Measurements from ENCODE around the gene TESK1.

The TESK1 gene, protein sequence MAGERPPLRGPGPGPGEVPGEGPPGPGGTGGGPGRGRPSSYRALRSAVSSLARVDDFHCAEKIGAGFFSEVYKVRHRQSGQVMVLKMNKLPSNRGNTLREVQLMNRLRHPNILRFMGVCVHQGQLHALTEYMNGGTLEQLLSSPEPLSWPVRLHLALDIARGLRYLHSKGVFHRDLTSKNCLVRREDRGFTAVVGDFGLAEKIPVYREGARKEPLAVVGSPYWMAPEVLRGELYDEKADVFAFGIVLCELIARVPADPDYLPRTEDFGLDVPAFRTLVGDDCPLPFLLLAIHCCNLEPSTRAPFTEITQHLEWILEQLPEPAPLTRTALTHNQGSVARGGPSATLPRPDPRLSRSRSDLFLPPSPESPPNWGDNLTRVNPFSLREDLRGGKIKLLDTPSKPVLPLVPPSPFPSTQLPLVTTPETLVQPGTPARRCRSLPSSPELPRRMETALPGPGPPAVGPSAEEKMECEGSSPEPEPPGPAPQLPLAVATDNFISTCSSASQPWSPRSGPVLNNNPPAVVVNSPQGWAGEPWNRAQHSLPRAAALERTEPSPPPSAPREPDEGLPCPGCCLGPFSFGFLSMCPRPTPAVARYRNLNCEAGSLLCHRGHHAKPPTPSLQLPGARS

DNA sequence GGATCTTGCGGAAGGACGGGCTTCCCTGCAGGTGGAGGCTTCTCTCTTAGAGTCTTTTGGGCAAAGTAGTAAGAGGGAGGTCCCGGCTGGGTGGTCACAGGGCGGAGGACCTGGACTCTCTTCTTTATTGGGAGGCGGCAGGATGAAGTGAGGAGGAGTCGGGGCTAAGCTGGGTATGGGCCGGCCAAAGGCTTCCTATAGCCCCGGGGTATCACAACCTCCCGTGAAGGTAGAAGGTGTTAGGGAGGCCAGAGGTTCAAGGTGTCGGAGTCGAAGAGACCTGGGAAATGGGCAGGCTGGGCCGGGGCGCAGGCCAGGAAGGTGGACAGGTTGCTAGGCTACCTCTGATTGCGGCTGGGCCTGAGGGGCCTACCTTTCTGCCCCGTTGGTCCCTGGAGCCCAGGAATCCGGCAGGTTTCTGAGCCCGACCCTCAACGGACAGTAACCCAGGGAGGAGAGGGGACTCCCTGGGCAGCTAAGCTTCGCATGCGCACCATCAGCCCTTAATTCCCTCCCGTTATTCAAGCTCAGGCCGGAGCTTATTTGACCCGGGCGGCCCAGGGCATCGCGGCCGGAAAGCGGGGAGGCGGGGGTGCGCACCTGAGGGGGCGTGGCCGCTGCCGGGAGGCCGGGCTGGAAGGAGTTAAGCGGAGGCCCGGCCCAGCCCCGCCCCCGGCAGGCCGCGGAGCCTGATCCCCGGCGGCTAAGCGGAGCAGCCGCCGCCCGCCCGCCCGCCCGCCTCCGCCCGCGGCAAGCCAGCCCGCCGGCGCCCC is at the start of gene TESK1:
TESK1 (plus strand) TSS at position 685 of the 773 bp plus-strand sequence. CDS start 358 bp downstream, outside the sequence.
- DNase-seq (ENCODE audit: low spot score) = peak; percentile 36

DNA sequence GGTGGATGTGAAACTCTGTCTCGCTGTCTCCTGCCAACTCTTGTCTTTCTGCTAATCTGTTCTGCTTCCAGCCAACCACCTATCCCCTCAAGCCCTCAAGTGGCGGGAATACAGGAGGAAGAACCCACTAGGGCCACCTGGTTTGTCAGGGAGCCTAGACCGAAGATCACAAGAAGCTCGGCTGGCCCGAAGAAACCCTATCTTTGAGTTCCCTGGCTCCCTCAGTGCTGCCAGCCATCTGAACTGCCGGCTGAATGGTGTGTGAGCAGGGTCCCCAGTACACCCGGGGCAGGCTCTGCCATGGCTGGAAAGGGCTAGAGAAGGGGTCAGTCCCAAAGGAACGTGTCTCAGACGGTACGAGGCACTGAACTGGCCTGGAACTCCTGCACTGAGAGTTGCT is 49.2 kb upstream of the TESK1 start:
- no peak for DNase-seq (ENCODE audit: low spot score)

DNA sequence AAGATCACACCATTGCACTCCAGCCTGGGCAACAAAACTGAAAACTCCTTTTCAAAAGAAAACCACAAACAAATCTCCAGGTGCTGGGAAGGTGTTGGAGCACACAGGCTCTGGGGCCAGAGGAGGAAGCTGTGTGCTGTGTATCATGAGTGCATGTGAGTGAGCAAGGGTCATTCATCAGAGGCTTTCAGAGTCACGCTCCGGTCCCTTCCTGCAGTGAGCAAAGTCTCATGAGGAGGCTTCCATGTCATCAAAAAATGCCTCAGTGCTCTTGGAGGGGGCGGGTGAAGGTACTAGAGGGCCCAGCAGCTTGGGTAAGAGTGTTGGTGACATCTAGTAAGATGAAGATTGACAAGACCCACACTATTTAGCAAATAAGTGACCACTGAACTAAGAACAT is 48.3 kb upstream of the TESK1 start:
- DNase-seq (ENCODE audit: low spot score) = no peak

DNA sequence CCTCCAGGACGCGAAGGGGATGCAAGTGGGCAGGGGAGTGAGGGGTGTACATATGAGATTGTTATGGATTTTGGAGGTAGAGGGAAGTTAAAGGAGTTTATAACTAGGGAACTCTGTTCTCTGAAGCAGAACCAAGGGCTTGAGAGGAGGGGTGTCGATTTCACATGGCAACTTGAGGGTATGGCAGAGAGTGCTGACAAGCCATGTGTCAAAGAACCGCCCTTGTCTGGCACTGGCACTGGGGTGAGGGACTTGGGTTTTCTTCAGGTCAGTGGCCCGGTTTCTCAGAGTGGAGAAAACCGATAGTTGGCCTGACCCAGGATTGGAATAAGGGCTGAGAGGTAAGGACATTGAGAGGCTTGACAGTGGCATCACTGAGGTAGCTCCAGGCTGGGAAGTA is 47.7 kb upstream of the TESK1 start:
- no peak for DNase-seq (ENCODE audit: low spot score)

DNA sequence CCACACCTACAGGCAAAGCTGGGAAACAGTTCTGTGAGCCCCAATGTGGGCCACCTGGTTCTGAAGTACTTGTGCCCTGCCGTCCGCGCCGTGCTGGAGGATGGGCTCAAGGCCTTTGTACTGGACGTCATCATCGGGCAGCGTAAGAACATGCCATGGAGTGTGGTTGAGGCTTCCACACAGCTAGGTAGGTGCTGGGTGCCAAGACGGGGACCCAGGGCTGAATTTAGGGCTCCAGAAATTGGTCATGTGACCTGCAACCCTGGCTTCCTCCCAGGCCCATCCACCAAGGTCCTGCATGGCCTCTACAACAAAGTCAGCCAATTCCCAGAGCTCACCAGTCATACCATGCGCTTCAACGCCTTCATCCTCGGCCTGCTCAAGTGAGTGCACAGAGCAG is 46.9 kb upstream of the TESK1 start:
- no peak for DNase-seq (ENCODE audit: low spot score)

DNA sequence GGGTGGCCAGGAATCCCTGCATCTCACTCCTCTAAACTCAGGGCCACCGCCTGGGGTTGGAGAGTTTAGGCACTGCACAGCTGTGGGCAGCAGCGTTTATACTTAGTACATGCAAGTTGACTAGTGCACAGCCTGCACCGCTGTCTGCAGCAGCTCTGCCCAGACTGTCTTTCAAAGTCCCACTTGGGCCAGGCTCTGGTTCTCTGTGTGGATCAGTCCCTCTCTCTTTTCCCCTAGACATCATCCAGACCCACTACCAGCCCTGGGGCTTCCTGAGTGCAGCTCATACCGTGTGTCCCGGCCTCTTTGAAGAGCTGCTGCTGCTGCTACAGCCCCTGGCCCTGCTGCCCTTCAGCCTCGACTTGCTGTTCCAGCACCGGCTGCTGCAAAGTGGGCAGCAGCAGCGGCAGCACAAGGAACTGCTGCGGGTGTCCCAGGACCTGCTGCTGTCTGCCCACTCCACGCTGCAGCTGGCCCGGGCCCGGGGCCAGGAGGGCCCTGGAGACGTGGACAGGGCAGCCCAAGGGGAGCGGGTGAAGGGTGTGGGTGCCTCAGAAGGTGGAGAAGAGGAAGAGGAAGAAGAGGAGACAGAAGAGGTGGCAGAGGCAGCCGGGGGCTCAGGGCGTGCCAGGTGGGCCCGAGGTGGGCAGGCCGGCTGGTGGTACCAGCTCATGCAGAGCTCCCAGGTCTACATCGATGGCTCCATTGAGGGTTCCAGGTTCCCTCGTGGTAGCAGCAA is 45.1 kb upstream of the TESK1 start:
- DNase-seq (ENCODE audit: low spot score) = no peak

DNA sequence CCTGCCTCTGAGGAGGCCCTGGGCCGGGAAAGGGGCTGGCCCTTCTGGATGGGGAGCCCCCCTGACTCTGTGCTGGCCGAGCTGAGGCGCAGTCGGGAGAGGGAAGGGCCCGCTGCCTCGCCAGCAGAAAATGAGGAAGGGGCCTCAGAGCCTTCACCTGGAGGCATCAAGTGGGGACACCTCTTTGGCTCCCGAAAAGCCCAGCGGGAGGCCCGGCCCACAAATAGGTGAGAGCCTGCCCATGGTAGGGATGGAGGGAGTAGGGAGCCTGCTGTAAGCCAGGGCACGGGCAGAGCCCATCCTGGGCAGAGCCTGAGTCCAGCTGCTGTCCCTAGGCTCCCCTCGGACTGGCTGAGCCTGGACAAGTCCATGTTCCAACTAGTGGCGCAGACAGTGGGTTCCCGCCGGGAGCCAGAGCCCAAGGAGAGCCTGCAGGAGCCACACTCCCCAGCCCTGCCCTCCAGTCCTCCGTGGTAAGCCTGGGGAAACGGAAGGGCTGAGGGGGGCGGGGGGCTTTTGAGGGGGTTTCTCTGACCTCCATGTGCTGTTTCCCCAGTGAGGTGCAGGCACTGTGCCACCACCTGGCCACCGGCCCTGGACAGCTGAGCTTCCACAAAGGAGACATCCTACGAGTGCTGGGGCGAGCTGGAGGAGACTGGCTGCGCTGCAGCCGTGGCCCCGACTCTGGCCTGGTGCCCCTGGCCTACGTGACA is 44.3 kb upstream of the TESK1 start:
- no peak for DNase-seq (ENCODE audit: low spot score)

DNA sequence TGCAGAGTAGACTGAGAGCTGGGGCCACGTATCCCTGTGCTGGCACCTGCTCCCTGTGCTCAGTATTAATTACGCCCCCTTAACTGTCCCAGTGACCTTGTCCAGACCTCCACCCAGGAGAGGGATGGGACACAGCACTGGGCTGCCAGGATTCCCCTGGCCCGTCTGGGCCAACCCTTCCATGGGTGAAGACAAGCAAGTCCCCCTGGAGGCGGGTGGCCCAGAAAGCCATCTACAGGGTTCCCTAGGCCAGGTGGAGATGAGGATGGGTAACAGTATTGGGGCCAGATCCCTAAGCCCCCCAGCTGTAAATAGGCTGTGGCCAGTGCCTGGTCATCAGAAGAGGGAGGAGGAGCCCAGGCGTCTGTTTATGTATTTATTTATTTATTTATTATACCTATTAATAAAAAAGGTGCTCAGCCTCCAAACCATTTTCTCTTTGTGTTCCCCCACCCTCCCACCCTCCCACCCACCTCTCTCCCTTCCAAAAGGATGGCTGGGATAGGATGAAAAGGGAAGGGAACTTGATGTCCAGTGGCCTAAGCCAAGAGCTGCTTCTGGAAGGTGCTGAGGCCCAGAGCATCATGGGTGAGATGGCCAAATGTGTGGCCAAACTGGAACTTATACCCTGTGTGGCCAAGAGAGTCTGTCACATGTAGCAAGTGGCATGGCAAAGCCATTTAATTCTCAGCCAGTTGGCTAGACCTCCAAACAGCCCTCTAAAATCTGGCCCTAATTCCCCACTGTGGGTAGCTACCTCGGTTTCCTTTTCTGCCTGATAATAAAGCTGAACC is 43.4 kb upstream of the TESK1 start:
- DNase-seq (ENCODE audit: low spot score) = no peak

DNA sequence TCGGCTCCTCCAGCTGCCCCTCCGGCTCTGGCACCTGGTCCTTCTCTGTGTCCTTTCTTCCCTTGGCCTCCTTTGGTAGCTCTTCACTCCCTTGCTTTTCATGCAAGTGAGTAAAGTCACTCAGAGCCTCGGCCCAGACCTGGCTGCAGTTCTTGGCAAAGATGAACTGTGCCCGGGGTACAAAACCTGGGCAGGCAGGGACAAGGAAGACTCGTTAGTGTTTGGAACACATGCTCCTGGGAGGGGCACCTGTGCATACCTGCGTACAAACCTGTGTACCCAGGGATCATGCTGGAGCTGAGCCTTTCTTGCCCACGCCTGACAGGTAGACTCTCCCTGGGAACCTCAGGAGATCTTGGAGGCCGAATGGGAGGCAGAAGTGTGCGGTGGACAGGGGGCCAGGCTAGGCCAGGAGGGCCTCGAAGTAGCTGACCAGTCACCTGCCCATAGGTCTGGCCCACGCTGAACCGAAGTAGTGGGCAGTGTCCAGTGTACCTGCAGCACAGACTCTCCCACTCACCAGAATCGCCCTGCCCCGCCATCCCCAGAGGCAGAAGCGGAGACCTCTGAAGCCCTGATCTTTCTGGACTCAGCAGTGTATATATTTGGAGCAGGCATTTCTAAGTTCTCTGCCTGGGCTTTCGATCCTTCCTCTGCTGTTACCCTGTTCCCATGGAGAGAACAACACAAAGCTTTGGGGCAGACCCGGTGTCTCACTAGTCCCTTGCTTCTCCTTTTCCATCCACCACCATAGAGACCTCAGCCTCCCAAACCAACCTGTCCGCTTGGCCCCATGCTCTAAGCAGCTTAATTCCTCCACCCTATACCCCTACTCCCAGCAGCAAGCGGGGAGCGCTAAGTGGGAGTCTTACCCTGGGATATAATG is 41.9 kb upstream of the TESK1 start:
- no peak for DNase-seq (ENCODE audit: low spot score)

DNA sequence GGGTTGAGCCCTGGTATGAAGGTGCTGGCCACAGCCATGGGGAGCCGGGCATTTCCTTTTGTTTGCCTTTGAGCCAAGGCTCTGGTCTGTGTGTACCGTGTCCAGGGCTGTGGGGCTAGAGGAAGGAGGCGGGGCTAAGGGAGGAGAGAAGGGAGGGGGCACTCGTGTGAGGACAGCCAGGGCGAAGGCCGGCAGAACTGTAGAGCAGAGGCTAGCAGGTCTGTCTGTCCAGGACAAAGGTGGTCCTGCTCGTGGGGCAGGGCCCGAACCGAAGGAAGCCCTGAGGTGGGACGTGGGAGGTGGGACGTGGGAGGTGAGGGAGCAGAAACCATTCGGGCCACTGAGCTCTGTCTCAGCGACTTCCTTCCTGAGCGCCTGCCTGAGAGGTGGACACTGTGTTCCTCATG is 41.3 kb upstream of the TESK1 start:
- peak; percentile 24 for DNase-seq (ENCODE audit: low spot score)

DNA sequence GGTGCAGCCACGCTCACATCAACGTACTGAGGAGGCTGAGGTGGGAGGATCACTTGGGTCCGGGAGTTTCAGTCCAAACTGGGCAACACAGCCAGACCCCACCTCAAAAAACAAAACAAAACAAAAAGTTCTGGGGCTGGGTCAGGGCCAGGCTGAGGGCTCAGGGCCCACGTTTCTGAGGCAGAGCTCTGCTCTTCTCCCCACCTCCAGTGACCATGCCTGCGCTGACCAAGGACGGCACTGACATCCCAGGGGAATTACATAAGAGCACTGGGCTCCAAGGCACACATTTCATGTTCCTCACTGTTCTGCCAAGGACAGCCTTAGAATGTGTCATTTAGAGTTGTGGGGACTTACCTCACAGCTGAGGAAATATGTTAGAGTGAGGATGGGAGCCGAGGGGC is 40.4 kb upstream of the TESK1 start:
- no peak for DNase-seq (ENCODE audit: low spot score)

DNA sequence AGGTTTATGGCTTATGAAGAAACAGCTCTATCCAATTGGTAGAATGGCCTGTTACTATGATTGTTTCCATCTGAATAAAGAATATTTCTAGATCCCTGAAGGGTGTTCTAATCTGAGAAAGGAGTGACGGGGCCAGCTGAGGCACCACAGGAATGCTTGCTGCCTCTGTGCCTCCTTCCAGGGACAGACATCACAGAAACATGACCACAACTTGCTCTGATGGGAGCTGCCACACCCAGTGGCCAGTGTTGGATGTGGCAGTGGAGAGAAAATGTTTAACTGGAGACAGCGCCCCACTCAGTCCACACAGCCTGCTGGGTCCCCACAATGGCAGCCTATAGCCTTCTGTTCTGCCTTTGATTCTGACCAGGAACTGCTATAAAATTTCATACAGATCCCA is 38.6 kb upstream of the TESK1 start:
- no peak for DNase-seq (ENCODE audit: low spot score)

DNA sequence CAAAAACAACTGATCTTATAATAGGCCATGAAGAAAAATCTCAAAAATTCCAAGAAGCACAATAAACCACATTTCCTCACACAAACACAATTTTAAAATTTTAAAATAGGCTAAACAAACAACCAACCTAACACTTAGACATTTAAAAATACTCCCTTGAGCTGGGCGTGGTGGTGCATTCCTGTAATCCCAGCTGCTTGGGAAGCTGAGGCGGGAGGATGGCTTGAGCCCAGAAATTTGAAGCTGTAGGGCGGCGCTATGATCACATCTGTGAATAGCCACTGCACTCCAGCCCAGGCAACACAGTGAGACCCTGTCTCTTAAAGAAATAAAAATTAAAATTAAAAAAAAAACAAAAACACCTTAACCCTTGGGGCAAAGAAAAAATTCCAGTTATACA is 36.9 kb upstream of the TESK1 start:
- no peak for DNase-seq (ENCODE audit: low spot score)

DNA sequence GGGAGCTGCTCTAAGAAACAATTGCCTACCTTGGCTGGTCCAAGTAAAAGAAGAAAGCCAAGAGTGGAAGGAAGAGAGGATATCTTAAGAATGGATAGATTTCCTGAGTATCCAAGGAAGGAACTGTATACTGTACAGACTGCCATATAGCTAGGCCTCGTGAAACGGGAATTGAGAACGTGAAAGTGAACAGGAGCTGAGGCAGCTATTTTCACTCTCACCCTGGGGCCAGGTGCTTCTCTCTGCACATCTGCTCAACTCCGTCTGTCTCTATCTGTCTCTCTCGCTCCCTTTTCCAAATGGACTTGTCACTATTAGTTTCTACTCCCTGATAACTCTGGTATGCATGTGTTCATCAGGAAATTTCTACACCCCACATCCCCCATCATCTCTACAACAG is 35.9 kb upstream of the TESK1 start:
- DNase-seq (ENCODE audit: low spot score) = no peak

DNA sequence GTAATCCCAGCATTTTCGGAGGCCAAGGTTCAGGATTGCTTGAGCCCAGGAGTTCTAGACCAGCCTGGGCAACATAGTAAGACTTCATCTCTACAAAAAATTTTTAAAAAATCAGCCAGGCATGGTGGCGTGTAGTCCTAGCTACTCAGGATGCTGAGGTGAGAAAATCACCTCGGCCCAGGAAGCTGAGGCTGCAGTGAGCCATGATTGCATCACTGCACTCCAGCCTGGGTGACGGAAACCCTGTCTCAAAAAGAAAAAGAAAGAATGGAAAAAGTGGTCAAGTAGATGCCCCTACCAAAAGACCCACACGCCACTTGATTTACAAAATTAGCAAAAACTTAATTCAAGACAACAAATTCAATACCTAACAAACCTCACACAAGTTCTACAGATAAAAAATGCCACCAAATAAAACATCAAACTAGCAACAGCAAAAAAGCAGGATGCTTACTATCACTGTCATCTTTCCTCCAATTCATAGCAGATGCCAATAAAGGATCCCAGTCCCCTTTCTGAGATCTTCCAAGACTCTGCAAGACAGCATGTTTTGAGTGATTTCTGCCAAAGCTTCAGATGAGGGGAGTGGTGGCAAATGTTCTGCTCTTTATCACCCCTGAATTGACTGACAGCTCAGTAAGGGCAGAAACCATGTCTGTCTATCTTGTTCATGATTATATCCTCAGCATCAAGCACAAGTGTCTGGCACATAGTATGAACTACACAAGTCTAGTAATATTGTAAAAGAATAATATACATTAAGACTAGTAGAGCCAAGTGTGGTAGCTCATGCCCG is 34.2 kb upstream of the TESK1 start:
- DNase-seq (ENCODE audit: low spot score) = no peak

DNA sequence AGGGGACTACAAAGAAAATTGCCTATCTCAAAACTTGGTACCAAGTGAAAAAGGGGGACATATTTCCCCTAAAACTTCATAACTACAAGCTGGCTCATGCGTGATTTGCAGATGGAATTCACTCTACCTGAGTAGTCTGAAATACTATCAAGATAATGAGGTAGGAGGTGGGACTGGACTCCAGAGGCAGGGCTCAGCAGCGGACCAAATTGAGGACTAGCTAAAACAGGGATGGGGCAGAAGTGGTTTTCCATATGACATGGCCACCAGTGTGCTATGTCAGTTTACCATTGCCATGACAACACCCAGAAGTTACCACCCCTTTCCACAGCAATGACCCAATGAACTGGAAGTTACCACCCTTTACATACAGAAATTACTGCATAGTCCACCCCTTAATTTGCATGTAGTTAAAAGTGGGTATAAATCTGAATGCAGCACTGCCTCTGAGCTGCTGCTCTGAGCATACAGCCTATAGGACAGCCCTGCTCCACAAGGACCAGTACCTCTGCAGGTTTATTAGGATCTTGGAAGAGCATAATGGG is 30.4 kb upstream of the TESK1 start:
- DNase-seq (ENCODE audit: low spot score) = no peak

DNA sequence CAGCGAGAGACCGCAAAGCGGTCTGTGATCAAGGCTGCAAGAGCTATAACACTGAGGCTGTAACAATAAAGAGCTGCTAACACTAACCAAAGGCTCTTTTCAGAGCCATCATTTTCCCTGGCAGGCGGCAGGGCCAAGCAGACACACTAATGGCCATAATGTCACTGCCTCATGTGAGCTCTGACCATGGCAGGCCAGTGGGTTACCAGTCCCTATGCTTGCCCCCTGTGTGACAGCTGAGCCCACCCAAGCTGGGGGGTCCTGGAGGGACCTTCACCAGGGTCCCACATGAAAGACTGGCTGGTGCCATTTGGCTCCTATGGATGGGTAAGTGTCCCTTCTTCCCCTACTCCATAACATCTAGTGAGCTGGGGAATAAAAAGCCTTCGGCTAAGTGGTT is 29.6 kb upstream of the TESK1 start:
- no peak for DNase-seq (ENCODE audit: low spot score)

DNA sequence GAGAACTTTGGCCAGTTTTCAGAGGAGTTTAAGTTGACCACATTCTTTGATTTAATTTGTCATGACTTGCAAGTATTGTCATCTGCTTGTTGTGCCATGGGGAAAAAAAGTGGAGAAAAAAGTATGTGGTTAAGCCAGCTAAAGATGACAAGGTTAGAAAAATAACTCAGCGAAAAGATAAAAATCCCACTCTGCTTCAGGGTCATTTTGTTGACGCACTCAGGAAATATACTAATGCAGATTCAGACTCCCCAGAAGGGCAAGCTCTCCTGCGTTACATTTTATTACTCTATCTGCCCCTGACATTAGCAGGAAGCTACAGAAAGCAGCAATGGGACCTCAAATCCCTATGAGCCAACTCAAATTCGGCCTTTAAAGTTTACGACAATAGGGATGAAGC is 27.6 kb upstream of the TESK1 start:
- no peak for DNase-seq (ENCODE audit: low spot score)

DNA sequence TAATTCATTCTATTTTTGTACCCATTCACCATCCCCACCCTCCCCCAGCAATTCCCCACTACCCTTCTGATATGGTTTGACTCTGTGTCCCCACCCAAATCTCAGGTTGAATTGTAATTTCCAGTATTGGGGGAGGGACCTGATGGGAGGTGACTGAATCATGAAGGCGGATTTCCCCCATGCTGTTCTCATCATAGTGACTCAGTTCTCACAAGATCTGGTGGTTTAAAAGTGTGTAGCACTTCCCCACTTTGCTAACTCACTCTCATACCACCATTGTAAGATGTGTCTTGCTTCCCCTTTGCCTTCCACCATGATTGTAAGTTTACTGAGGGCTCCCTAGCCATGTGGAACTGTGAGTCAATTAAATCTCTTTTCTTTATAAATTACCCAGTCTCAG is 25.9 kb upstream of the TESK1 start:
- no peak for DNase-seq (ENCODE audit: low spot score)

Measured in kidney capillary endothelial cell (primary cell).